Epidermal melanocyte (primary cell): ENCODE measurements around the gene STKLD1.
"Not testable (repeated sequence)": the region's sequence is repeated elsewhere in the genome, so short reads cannot be mapped to it uniquely, and the experiment has no call there.

Experiments used
- DNase-seq: peaks from one replicate; pipeline ENCODE4 v3.0.0; 2011; ENCODE audit warnings: low spot score; ENCODE audit not compliant: insufficient read length

The STKLD1 gene

GRCh38 chr9:133361507-133362092, 14.6 kb upstream of the STKLD1 start:
- no peak for DNase-seq

GRCh38 chr9:133362359-133363044, 13.7 kb upstream of the STKLD1 start:
- no peak for DNase-seq

- DNase-seq = no peak
These were observed 9.7 kb upstream of the STKLD1 start for GRCh38 chr9:133366435-133366834.

- no peak for DNase-seq
These were observed 8.9 kb upstream of the STKLD1 start for GRCh38 chr9:133367221-133367620.

- no peak for DNase-seq
These were observed 8.4 kb upstream of the STKLD1 start for GRCh38 chr9:133367778-133368177.

- no peak for DNase-seq
These were observed 7.8 kb upstream of the STKLD1 start for GRCh38 chr9:133368249-133368881.

- DNase-seq = no peak
These were observed 6.7 kb upstream of the STKLD1 start for GRCh38 chr9:133369422-133369821.

- DNase-seq = no peak
These were observed 6.2 kb upstream of the STKLD1 start for GRCh38 chr9:133369933-133370332.

GRCh38 chr9:133370685-133371084, 5.5 kb upstream of the STKLD1 start:
- DNase-seq = no peak

- no peak for DNase-seq
These were observed 4.9 kb upstream of the STKLD1 start for GRCh38 chr9:133371261-133371711.

- no peak for DNase-seq
These were observed 4.0 kb upstream of the STKLD1 start for GRCh38 chr9:133372144-133372543.

GRCh38 chr9:133374612-133375115, 1.5 kb upstream of the STKLD1 start:
- DNase-seq = no peak

GRCh38 chr9:133375116-133375723, 946 bp upstream of the STKLD1 start:
- no peak for DNase-seq

GRCh38 chr9:133377280-133377679, 1.1 kb downstream of the STKLD1 start:
- not testable (repeated sequence) for DNase-seq

- no peak for DNase-seq
These were observed 1.6 kb downstream of the STKLD1 start for GRCh38 chr9:133377721-133378216.

- no peak for DNase-seq
These were observed 2.3 kb downstream of the STKLD1 start for GRCh38 chr9:133378408-133378962.

GRCh38 chr9:133379153-133380086, 3.3 kb downstream of the STKLD1 start:
- no peak for DNase-seq

GRCh38 chr9:133380734-133381133, 4.6 kb downstream of the STKLD1 start:
- no peak for DNase-seq

GRCh38 chr9:133382507-133383141, 6.5 kb downstream of the STKLD1 start:
- no peak for DNase-seq

GRCh38 chr9:133383438-133383837, 7.3 kb downstream of the STKLD1 start:
- DNase-seq = no peak
